ENCODE results near the gene SLIT3. TPM values are rescaled to one million over a fixed set of nuclear protein-coding genes. Genes with fewer than 3 reads are reported as not detected.

Gene SLIT3
- total RNA-seq, 1 experiment from 2014 or later = 0.10 TPM

DNA sequence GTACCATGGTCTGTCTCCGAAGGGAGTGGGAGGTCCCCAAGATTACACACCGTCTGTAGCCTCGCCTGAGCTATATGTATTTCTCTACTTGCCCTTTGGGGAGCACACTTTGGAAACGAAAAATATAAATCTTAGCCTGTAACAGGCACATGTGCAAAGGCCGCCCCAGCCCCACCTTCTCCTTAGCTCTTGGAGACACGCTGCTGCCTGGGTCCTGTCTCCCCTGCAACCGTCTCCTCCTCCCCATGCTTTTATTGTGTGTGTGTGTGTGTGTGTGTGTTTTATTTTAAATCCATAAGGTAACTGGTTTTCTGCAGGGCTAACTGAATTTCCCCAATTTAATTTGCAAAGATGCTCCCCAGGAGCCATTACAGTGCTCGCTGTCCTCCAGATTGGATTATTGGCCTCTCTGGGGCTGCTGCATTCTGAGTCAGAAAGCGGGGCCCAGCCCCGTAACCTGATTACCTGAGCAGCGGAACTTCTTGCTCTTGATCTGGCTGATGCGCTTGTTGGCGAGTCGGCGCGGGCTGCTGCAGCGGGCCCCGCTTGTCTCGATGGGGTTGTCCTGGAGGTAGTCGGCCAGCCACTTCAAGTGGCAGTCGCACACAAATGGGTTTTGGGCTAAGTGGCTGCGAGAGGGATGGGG is 528.5 kb downstream of the SLIT3 start:
- Histone ChIP-seq H3K27me3 (ENCODE audit: insufficient read depth, low read length) (peaks cover 72% of the 10 kb centered on the region), H4K20me1 (ENCODE audit: insufficient read depth) (no peaks in the 10 kb centered on the region), H3K4me1 (ENCODE audit: control insufficient read depth in 1 of 2, insufficient read depth in 2 of 2, low read length in 2 of 2) (no peaks in the 10 kb centered on the region), H3K36me3 (ENCODE audit: control insufficient read depth in 1 of 2, insufficient read depth in 2 of 2, low read length in 2 of 2) (no peaks in the 10 kb centered on the region), H3K4me2 (ENCODE audit: low read length) (no peak overlapping the region), H3K9me3 (ENCODE audit: control insufficient read depth in 1 of 2, insufficient read depth in 1 of 2, low read depth in 1 of 2, low read length in 2 of 2) (no peaks in the 10 kb centered on the region), H3K9ac (ENCODE audit: low read length) (no peak overlapping the region), H3K9me2 (ENCODE audit: insufficient read depth) (no peaks in the 10 kb centered on the region), H3K27ac (ENCODE audit: low read depth, low read length) (no peak overlapping the region), H3K4me3 (replicated peaks in 1 of 2; ENCODE audit: low read depth in 1 of 2, low read length in 2 of 2) (no peak overlapping the region), H3K79me2 (ENCODE audit: insufficient read depth, low read length) (no peaks in the 10 kb centered on the region), H2AFZ (ENCODE audit: low read depth, low read length, poor library complexity, severe bottlenecking) (no peak overlapping the region)
- POLR2A ChIA-PET = no interaction called here
- TF ChIP-seq, protein P1, sequence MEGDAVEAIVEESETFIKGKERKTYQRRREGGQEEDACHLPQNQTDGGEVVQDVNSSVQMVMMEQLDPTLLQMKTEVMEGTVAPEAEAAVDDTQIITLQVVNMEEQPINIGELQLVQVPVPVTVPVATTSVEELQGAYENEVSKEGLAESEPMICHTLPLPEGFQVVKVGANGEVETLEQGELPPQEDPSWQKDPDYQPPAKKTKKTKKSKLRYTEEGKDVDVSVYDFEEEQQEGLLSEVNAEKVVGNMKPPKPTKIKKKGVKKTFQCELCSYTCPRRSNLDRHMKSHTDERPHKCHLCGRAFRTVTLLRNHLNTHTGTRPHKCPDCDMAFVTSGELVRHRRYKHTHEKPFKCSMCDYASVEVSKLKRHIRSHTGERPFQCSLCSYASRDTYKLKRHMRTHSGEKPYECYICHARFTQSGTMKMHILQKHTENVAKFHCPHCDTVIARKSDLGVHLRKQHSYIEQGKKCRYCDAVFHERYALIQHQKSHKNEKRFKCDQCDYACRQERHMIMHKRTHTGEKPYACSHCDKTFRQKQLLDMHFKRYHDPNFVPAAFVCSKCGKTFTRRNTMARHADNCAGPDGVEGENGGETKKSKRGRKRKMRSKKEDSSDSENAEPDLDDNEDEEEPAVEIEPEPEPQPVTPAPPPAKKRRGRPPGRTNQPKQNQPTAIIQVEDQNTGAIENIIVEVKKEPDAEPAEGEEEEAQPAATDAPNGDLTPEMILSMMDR (IDR thresholded peaks at IDR 0.05 in 2 of 3, conservative IDR thresholded peaks at IDR 0.05 in 1 of 3; ENCODE audit: borderline replicate concordance in 1 of 3, insufficient read depth in 1 of 3, low read depth in 2 of 3, low read length in 2 of 3) = no peak
- TF ChIP-seq SP1 (IDR thresholded peaks at IDR 0.05; ENCODE audit: low read depth) (no peak), ZFX (IDR thresholded peaks at IDR 0.05) (no peak), CEBPB (IDR thresholded peaks at IDR 0.05; ENCODE audit: low read depth) (no peak), YY1 (IDR thresholded peaks at IDR 0.05; ENCODE audit: extremely low read depth, insufficient replicate concordance, low read depth, low read length) (no peak), RAD21 (IDR thresholded peaks at IDR 0.05; ENCODE audit: low read depth) (no peak), TCF7L2 (IDR thresholded peaks at IDR 0.05; ENCODE audit: borderline replicate concordance, extremely low read depth, insufficient read depth, insufficient read length) (no peak), EZH2phosphoT487 (IDR thresholded peaks at IDR 0.05; ENCODE audit: borderline replicate concordance) (no peak), ZNF274 (IDR thresholded peaks at IDR 0.05; ENCODE audit: low read depth, low read length) (no peak), SRF (IDR thresholded peaks at IDR 0.05; ENCODE audit: low read depth) (no peak), POLR2A (IDR thresholded peaks at IDR 0.05; ENCODE audit: borderline replicate concordance, extremely low read depth, insufficient read depth, insufficient read length) (no peak)
- TF ChIP-seq, protein P2, sequence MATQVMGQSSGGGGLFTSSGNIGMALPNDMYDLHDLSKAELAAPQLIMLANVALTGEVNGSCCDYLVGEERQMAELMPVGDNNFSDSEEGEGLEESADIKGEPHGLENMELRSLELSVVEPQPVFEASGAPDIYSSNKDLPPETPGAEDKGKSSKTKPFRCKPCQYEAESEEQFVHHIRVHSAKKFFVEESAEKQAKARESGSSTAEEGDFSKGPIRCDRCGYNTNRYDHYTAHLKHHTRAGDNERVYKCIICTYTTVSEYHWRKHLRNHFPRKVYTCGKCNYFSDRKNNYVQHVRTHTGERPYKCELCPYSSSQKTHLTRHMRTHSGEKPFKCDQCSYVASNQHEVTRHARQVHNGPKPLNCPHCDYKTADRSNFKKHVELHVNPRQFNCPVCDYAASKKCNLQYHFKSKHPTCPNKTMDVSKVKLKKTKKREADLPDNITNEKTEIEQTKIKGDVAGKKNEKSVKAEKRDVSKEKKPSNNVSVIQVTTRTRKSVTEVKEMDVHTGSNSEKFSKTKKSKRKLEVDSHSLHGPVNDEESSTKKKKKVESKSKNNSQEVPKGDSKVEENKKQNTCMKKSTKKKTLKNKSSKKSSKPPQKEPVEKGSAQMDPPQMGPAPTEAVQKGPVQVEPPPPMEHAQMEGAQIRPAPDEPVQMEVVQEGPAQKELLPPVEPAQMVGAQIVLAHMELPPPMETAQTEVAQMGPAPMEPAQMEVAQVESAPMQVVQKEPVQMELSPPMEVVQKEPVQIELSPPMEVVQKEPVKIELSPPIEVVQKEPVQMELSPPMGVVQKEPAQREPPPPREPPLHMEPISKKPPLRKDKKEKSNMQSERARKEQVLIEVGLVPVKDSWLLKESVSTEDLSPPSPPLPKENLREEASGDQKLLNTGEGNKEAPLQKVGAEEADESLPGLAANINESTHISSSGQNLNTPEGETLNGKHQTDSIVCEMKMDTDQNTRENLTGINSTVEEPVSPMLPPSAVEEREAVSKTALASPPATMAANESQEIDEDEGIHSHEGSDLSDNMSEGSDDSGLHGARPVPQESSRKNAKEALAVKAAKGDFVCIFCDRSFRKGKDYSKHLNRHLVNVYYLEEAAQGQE (IDR thresholded peaks at IDR 0.05; ENCODE audit: low read depth) = no peak
- no TSS peak for BruUV-seq (replicated peaks)
- ATAC-seq (no peak), DNase-seq (ENCODE audit: low read depth, low spot score) (no peak)
- intact Hi-C loops (cut with micrococcal nuclease) = no loop called here
- RAD21 ChIA-PET (ENCODE audit: low non-redundant PET in 1 of 2, low total read pairs in 2 of 2, uncharacterized antibody in 2 of 2, unreplicated experiment in 2 of 2) = no interaction called here
- CTCF ChIA-PET = interaction anchor here (1.0 kb wide), 1 partner anchor 11 kb away, joined by 3 read pairs; no protein-coding TSS in a partner anchor

Measured in HCT116 (cell line).